GM11168 (cell line): Measurements from ENCODE around the gene ZNF474.
"Not testable (repeated sequence)": the region's sequence is repeated elsewhere in the genome, so short reads cannot be mapped to it uniquely, and the experiment has no call there.

Experiments
- in situ Hi-C: fragments of 300-500 bp; cut with MboI; formaldehyde crosslinking; loops from one replicate; pipeline ENCODE4 v1.12.0; 2022; ENCODE audit warnings: low sequenced_read_pairs; ENCODE audit not compliant: unreplicated experiment

ZNF474 gene

GRCh38 chr5:122129306-122129705 lies at the start of gene ZNF474:
Gene ZNF474, plus strand, starts transcription at chr5:122129546. Its CDS starts 22,445 bp downstream, at chr5:122151991.
- in situ Hi-C loops = no loop called here

- in situ Hi-C loops = no loop called here
Observed at GRCh38 chr5:122081541-122081940, 47.8 kb upstream of the ZNF474 start.

GRCh38 chr5:122083535-122083934 lies 45.8 kb upstream of the ZNF474 start:
- in situ Hi-C loops = no loop called here

DNA sequence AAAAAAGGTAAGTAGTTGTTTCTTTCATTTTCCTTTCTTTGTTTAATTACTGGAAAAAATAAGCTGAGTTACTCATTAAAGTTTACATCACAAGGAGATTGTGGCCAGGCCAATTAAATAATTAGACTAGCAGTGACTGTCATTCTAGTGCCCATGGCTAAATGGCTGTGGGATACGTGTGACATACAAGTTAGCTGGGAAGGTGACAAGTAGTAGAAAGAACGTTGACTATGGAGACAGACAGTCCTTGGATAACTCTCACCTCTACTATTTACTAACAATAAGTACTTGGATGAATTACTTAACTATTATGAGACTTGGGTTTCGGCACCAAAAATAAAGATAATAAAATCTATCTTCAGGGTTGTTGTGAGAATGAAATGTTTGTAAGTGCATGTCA lies 44.3 kb upstream of the ZNF474 start:
- in situ Hi-C loops = no loop called here

DNA sequence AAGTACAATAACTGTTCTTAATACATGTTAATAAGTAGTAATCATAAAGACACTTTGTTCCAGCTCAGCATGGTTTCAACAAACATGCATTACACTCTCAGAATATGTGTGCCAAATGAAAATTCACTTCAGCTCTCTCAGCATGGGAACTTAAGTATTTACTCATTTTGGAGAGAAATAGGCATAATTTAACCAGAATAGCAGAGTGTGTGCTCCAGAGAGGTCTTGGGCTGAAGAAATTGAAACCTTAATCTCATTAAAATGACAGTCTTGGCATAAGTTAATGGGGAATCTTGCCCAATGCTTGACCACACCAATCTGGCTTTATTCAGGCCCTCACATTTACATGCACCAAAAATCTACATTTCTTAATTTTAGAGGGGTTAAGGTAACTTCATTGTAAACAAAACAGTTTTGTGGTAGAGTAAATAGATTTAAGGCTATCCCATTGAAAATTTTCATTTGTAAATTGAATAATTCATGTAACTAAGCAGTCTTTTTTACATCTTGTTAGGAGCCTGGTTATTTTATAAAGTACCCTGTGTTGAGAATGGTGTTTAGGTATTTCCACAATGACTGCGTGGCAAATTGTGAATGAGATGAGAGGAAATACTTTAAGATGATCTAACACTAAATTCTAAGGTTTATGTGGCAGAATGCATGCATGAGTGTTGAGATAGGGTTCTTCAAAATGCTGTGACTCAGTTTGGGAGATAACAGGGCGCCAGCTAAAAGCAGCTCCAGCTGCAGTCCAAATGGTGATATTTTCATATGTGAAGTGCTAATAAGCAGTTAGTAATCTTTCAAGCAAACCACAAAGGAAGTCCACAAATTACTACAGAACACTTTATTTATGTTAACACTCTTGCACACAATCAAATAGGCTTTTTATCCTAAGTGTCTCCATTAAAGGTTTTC lies 40.0 kb upstream of the ZNF474 start:
- in situ Hi-C loops = no loop called here

DNA sequence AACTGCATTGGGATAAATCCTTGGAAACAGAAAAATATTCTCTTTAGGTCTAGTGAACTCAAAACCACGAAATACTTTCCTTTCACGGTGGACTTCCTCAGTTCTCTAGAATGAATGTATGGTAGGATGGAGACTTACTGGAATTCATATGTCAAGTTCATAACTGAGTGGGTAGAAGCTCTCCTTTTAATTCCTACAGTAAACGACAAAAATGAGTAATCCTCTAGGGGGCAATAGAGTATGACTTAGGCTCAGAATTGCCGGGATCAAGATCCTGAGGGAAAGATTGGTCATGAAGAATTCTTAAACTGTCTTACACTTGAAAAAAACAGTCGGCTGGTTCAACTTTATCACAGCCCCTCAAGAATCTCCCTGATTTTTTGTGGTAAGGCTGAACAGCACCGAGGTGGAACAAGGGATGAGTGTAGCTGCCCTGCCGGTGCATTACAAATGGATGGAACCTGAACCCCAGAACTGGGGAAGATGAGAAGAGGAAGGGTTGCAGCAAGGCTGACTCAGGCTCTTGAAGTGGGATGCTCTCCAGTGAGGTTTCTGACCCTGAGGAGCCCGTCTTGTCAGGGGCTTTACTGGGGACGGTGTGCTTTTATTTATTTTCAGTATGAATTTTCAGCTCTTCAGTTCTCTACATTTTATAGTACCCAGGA lies 37.3 kb upstream of the ZNF474 start:
- in situ Hi-C loops = no loop called here

- in situ Hi-C loops = no loop called here
Observed at GRCh38 chr5:122093415-122094180, 35.7 kb upstream of the ZNF474 start.

GRCh38 chr5:122094251-122094650 lies 35.1 kb upstream of the ZNF474 start:
- in situ Hi-C loops = not testable (repeated sequence)

DNA sequence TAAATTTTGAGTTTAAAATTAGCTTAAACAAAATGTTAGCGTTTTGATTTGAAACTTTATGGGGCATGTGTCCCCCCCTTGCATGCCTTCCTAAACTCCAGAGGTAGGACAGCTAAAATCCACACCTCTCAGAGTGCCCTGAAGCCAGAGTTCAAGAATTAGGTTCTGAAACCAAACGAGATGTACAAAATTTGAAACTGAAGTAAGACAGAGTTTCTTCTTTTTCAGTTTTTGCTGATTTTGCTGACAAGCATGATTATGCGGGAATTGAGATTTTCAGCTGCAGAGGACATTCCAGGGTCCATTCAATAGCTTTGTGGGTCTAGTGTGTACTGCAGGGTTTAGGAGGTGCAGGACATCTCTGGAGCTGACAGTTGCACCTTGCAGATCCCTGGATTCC lies 34.2 kb upstream of the ZNF474 start:
- in situ Hi-C loops = no loop called here

GRCh38 chr5:122097391-122097790 lies 32.0 kb upstream of the ZNF474 start:
- in situ Hi-C loops = no loop called here

DNA sequence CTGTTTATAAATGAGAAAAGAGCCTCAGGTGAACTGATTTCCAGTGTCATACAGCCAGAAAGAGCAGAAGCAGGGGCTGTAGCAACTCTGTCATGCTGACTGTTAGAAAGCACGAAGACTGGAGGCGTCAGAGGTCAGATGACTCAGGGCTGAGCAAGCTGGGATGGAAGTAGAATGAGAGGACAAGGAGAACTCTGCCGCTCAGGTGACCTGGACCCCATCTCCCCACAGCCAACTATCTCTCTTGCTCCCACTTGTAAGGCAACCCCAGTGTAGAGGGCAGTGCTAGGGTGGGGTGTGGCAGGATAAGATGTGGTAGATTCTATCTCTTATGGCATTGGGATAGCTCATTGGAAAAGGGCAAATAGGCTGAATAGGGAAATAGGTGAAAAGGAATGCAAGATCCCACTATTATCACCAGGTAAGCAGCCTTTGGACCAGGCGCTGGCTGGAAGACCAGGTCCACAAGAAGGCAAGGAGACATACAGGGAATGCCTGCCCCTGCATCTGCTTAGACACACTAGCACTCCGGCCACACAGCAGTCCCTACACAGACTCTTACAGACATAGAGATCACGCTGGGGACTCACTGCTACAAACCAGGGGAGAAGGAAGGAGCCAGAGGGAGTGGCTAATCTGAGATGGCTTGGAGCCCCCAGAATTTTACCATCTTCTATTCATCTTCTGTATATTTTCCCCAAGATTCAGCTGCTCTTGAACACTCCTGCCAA lies 30.1 kb upstream of the ZNF474 start:
- in situ Hi-C loops = no loop called here

- in situ Hi-C loops = no loop called here
Observed at GRCh38 chr5:122101636-122102285, 27.6 kb upstream of the ZNF474 start.

- in situ Hi-C loops = no loop called here
Observed at GRCh38 chr5:122102825-122103224, 26.5 kb upstream of the ZNF474 start.

- in situ Hi-C loops = no loop called here
Observed at GRCh38 chr5:122105909-122106308, 23.4 kb upstream of the ZNF474 start.

DNA sequence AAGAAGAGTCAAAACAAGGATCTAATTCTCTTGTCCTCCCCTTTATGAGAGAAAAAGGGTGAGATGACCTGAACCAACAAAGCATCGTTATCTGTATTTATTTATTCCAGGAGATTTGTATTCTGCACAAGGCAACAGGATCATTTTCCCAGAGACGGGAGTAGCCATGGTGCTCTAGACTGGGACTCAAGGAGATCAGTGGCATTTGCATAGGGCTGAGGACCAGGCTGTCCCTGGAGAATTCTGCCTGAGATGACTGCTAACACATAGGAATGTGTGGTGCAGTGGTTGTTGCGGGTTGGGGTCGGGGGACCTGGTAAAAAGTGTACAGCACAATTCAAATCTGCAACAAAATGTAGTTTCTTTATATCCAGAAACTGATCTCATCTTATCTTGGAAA lies 22.3 kb upstream of the ZNF474 start:
- in situ Hi-C loops = no loop called here

GRCh38 chr5:122110987-122111386 lies 18.4 kb upstream of the ZNF474 start:
- in situ Hi-C loops = no loop called here

- in situ Hi-C loops = no loop called here
Observed at GRCh38 chr5:122111460-122111859, 17.9 kb upstream of the ZNF474 start.

- in situ Hi-C loops = no loop called here
Observed at GRCh38 chr5:122112063-122112462, 17.3 kb upstream of the ZNF474 start.

GRCh38 chr5:122112733-122113558 lies 16.4 kb upstream of the ZNF474 start:
- in situ Hi-C loops = no loop called here
